8988T (cell line): ENCODE data around the gene IFNLR1.

Experiments
- DNase-seq: peaks from one replicate; pipeline ENCODE4 v3.0.0; 2011

IFNLR1 gene

GRCh38 chr1:24205345-24206082 is 18.4 kb upstream of the IFNLR1 start:
- DNase-seq = no peak

GRCh38 chr1:24204116-24204515 is 17.0 kb upstream of the IFNLR1 start:
- no peak for DNase-seq

GRCh38 chr1:24203404-24203803 is 16.3 kb upstream of the IFNLR1 start:
- DNase-seq = no peak

GRCh38 chr1:24202987-24203386 is 15.9 kb upstream of the IFNLR1 start:
- no peak for DNase-seq

GRCh38 chr1:24202556-24202955 is 15.5 kb upstream of the IFNLR1 start:
- DNase-seq = no peak

- no peak for DNase-seq
Observed at GRCh38 chr1:24201941-24202440, 14.9 kb upstream of the IFNLR1 start.

GRCh38 chr1:24199291-24199900 is 12.3 kb upstream of the IFNLR1 start:
- no peak for DNase-seq

- DNase-seq = no peak
Observed at GRCh38 chr1:24198766-24199165, 11.7 kb upstream of the IFNLR1 start.

- DNase-seq = no peak
Observed at GRCh38 chr1:24195874-24196273, 8.8 kb upstream of the IFNLR1 start.

GRCh38 chr1:24195136-24195535 is 8.0 kb upstream of the IFNLR1 start:
- DNase-seq = no peak

- DNase-seq = no peak
Observed at GRCh38 chr1:24193046-24193445, 6.0 kb upstream of the IFNLR1 start.

- no peak for DNase-seq
Observed at GRCh38 chr1:24191860-24192259, 4.8 kb upstream of the IFNLR1 start.

- no peak for DNase-seq
Observed at GRCh38 chr1:24190983-24191461, 3.9 kb upstream of the IFNLR1 start.

GRCh38 chr1:24189528-24189927 is 2.4 kb upstream of the IFNLR1 start:
- DNase-seq = no peak

- no peak for DNase-seq
Observed at GRCh38 chr1:24186711-24186992, 437 bp downstream of the IFNLR1 start.

- no peak for DNase-seq
Observed at GRCh38 chr1:24186031-24186710, 918 bp downstream of the IFNLR1 start.

GRCh38 chr1:24185076-24185475 is 2.0 kb downstream of the IFNLR1 start:
- no peak for DNase-seq

GRCh38 chr1:24182061-24182460 is 5.0 kb downstream of the IFNLR1 start:
- DNase-seq = no peak

GRCh38 chr1:24181619-24182018 is 5.5 kb downstream of the IFNLR1 start:
- DNase-seq = no peak

- DNase-seq = no peak
Observed at GRCh38 chr1:24180676-24181075, 6.4 kb downstream of the IFNLR1 start.

- DNase-seq = no peak
Observed at GRCh38 chr1:24179251-24179840, 7.7 kb downstream of the IFNLR1 start.

- no peak for DNase-seq
Observed at GRCh38 chr1:24178407-24178806, 8.7 kb downstream of the IFNLR1 start.

- DNase-seq = no peak
Observed at GRCh38 chr1:24177161-24177560, 9.9 kb downstream of the IFNLR1 start.
